KOPT-K1 (cell line): ENCODE measurements around the gene FSHR.

Source experiments
- H3K27ac ChIP-seq: fragments of 200-600 bp; sonication (generic); 2 replicates; pipeline ENCODE4 v1.5.1; 2016; ENCODE audit warnings: antibody characterized with exemption, mild to moderate bottlenecking, low read depth, low read length; ENCODE audit not compliant: poor library complexity, severe bottlenecking
- H3K36me3 ChIP-seq: fragments of 200-600 bp; sonication (generic); 2 replicates; pipeline ENCODE4 v1.5.1; 2017; ENCODE audit warnings: antibody characterized with exemption, mild to moderate bottlenecking, low read length, moderate library complexity; ENCODE audit not compliant: insufficient read depth
- H3K9me3 ChIP-seq: fragments of 200-600 bp; sonication (generic); 2 replicates; pipeline ENCODE4 v1.5.1; 2017; ENCODE audit warnings: antibody characterized with exemption, low read length, mild to moderate bottlenecking; ENCODE audit not compliant: insufficient read depth, poor library complexity, severe bottlenecking

Gene FSHR

GRCh38 chr2:49153252-49153651, 1.1 kb downstream of the FSHR start:
- no peaks in the 10 kb centered on the region for H3K9me3 ChIP-seq
- no peak overlapping the region for H3K27ac ChIP-seq
- no peaks in the 10 kb centered on the region for H3K36me3 ChIP-seq

GRCh38 chr2:49152824-49153223, 1.5 kb downstream of the FSHR start:
- Histone ChIP-seq H3K27ac (no peak overlapping the region), H3K9me3 (no peaks in the 10 kb centered on the region), H3K36me3 (no peaks in the 10 kb centered on the region)

GRCh38 chr2:49146401-49146800, 7.9 kb downstream of the FSHR start:
- Histone ChIP-seq H3K9me3 (no peaks in the 10 kb centered on the region), H3K27ac (no peak overlapping the region), H3K36me3 (no peaks in the 10 kb centered on the region)

GRCh38 chr2:49131801-49132200, 22.5 kb downstream of the FSHR start:
- H3K27ac ChIP-seq: no peak overlapping the region
- no peaks in the 10 kb centered on the region for H3K36me3 ChIP-seq
- H3K9me3 ChIP-seq: peaks cover 10% of the 10 kb centered on the region

- no peaks in the 10 kb centered on the region for H3K36me3 ChIP-seq
- peaks cover 10% of the 10 kb centered on the region for H3K9me3 ChIP-seq
- H3K27ac ChIP-seq: no peak overlapping the region
These were observed 25.3 kb downstream of the FSHR start for GRCh38 chr2:49129034-49129433.

- H3K9me3 ChIP-seq: no peaks in the 10 kb centered on the region
- no peaks in the 10 kb centered on the region for H3K36me3 ChIP-seq
- H3K27ac ChIP-seq: no peak overlapping the region
These were observed 30.7 kb downstream of the FSHR start for GRCh38 chr2:49123600-49123999.

GRCh38 chr2:49122107-49122506, 32.2 kb downstream of the FSHR start:
- Histone ChIP-seq H3K9me3 (no peaks in the 10 kb centered on the region), H3K27ac (no peak overlapping the region), H3K36me3 (no peaks in the 10 kb centered on the region)

- no peak overlapping the region for H3K27ac ChIP-seq
- no peaks in the 10 kb centered on the region for H3K9me3 ChIP-seq
- H3K36me3 ChIP-seq: no peaks in the 10 kb centered on the region
These were observed 41.3 kb downstream of the FSHR start for GRCh38 chr2:49113046-49113445.

- no peak overlapping the region for H3K27ac ChIP-seq
- H3K36me3 ChIP-seq: no peaks in the 10 kb centered on the region
- H3K9me3 ChIP-seq: no peaks in the 10 kb centered on the region
These were observed 42.9 kb downstream of the FSHR start for GRCh38 chr2:49111456-49111855.

GRCh38 chr2:49111006-49111405, 43.3 kb downstream of the FSHR start:
- no peak overlapping the region for H3K27ac ChIP-seq
- no peaks in the 10 kb centered on the region for H3K36me3 ChIP-seq
- H3K9me3 ChIP-seq: no peaks in the 10 kb centered on the region

GRCh38 chr2:49110571-49110970, 43.7 kb downstream of the FSHR start:
- H3K9me3 ChIP-seq: no peaks in the 10 kb centered on the region
- no peaks in the 10 kb centered on the region for H3K36me3 ChIP-seq
- H3K27ac ChIP-seq: no peak overlapping the region

GRCh38 chr2:49108851-49109250, 45.5 kb downstream of the FSHR start:
- no peak overlapping the region for H3K27ac ChIP-seq
- no peaks in the 10 kb centered on the region for H3K36me3 ChIP-seq
- no peaks in the 10 kb centered on the region for H3K9me3 ChIP-seq

- no peaks in the 10 kb centered on the region for H3K9me3 ChIP-seq
- no peak overlapping the region for H3K27ac ChIP-seq
These were observed 45.9 kb downstream of the FSHR start for GRCh38 chr2:49108436-49108835.

GRCh38 chr2:49105506-49105905, 48.8 kb downstream of the FSHR start:
- Histone ChIP-seq H3K27ac (no peak overlapping the region), H3K36me3 (no peaks in the 10 kb centered on the region), H3K9me3 (no peaks in the 10 kb centered on the region)

More at GRCh38 chr2:49108436-49108835, 45.9 kb downstream of the FSHR start:
- no peaks in the 10 kb centered on the region for H3K36me3 ChIP-seq

GRCh38 chr2:49102146-49102545, 52.2 kb downstream of the FSHR start:
- Histone ChIP-seq H3K27ac (no peak overlapping the region), H3K9me3 (no peaks in the 10 kb centered on the region), H3K36me3 (no peaks in the 10 kb centered on the region)

GRCh38 chr2:49080681-49081080, 73.6 kb downstream of the FSHR start:
- Histone ChIP-seq H3K36me3 (no peaks in the 10 kb centered on the region), H3K27ac (no peak overlapping the region), H3K9me3 (peaks cover 4% of the 10 kb centered on the region)

- Histone ChIP-seq H3K36me3 (no peaks in the 10 kb centered on the region), H3K27ac (no peak overlapping the region), H3K9me3 (no peaks in the 10 kb centered on the region)
These were observed 83.6 kb downstream of the FSHR start for GRCh38 chr2:49070716-49071115.
